ENCODE results near the gene SCO1.
"Not testable (repeated sequence)": the region's sequence is repeated elsewhere in the genome, so short reads cannot be mapped to it uniquely, and the experiment has no call there.

DNA sequence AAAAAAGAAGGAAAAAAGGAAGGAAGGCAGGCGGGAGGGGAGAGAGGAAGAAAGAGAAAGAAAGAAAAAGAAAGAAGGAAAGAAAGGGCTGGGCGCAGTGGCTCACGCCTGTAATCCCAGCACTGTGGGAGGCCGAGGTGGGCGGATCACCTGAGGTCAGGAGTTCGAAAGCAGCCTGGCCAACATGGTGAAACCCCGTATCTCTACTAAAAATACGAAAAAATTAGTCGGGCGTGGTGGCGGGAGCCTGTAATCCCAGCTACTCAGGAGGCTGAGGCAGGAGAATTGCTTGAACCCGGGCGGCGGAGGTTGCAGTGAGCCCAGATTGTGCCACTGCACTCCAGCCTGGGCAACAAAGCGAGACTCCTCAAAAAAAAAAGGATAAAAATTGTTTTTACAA, 32.9 kb upstream of the SCO1 start:
- TF ChIP-seq, protein P1, sequence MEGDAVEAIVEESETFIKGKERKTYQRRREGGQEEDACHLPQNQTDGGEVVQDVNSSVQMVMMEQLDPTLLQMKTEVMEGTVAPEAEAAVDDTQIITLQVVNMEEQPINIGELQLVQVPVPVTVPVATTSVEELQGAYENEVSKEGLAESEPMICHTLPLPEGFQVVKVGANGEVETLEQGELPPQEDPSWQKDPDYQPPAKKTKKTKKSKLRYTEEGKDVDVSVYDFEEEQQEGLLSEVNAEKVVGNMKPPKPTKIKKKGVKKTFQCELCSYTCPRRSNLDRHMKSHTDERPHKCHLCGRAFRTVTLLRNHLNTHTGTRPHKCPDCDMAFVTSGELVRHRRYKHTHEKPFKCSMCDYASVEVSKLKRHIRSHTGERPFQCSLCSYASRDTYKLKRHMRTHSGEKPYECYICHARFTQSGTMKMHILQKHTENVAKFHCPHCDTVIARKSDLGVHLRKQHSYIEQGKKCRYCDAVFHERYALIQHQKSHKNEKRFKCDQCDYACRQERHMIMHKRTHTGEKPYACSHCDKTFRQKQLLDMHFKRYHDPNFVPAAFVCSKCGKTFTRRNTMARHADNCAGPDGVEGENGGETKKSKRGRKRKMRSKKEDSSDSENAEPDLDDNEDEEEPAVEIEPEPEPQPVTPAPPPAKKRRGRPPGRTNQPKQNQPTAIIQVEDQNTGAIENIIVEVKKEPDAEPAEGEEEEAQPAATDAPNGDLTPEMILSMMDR (IDR thresholded peaks at IDR 0.05) = not testable (repeated sequence)
- not testable (repeated sequence) for TF ChIP-seq POLR2A, EP300 (IDR thresholded peaks at IDR 0.05)

All from stomach (tissue), 4 donors.